ENCODE measurements around the gene FCHSD2. TPM values are rescaled to one million over a fixed set of nuclear protein-coding genes. Genes with fewer than 3 reads are reported as not detected.

FCHSD2 gene
- total RNA-seq, 1 experiment from 2014 or later: 5.7 TPM

DNA sequence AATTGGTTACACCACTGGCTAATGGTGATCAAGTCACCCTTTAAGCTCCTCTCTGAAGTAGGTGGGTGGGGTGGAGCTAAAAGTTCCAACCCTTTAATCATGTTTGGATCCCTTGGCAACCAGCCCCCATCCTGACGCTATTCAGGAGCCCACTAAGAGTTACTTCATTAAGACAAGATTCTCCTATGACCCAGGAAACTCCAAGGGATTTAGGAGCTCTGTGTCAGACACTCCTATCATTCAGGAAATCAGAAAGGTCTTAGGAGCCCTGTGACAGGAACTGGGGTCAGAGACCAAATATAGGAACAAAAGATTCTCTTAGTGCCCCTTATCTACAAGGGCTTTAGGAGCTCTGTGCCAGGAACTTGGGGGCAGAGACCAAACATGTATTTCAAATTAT lies 186.7 kb downstream of the FCHSD2 start:
- no peak for DNase-seq (ENCODE audit: low read depth in 1 of 2, low spot score in 2 of 2)
- H3K27me3 ChIP-seq (replicated peaks): no peaks in the 10 kb centered on the region
- H3K9me3 ChIP-seq (replicated peaks): no peaks in the 10 kb centered on the region
- H3K4me3 ChIP-seq: no peak overlapping the region
- no peaks in the 10 kb centered on the region for H3K36me3 ChIP-seq
- no peak overlapping the region for H3K27ac ChIP-seq
- H3K4me1 ChIP-seq (replicated peaks): no peaks in the 10 kb centered on the region

DNA sequence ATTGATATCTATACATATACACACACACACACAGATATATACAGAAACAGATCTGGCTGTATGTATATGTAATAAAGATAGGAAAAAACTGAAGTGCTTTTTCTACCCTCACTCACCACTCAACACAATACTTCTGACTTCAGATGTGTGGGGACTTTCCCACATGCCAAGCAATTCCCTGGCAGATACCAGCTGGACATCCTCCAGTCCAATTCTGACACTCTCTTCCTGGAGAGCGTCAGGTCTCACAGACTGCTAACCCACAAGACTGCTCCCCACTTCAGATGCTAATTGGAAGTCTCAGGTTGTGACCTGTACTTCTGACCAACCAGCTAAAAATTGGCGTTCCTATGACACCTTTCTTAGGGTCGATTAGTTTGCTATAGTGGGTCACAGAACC lies 187.3 kb downstream of the FCHSD2 start:
- Histone ChIP-seq H3K4me3 (no peak overlapping the region), H3K4me1 (replicated peaks) (no peaks in the 10 kb centered on the region), H3K27ac (no peak overlapping the region), H3K9me3 (replicated peaks) (no peaks in the 10 kb centered on the region), H3K36me3 (no peaks in the 10 kb centered on the region), H3K27me3 (replicated peaks) (no peaks in the 10 kb centered on the region)
- DNase-seq (ENCODE audit: low read depth in 1 of 2, low spot score in 2 of 2): no peak

- Histone ChIP-seq H3K4me3 (no peak overlapping the region), H3K9me3 (replicated peaks) (no peaks in the 10 kb centered on the region)
Observed at GRCh38 chr11:72953637-72954036, 188.5 kb downstream of the FCHSD2 start.

GRCh38 chr11:72951888-72952287 lies 190.2 kb downstream of the FCHSD2 start:
- no peaks in the 10 kb centered on the region for H3K4me1 ChIP-seq (replicated peaks)
- no peak for DNase-seq (ENCODE audit: low read depth in 1 of 2, low spot score in 2 of 2)
- H3K4me3 ChIP-seq: no peak overlapping the region

More at GRCh38 chr11:72953637-72954036, 188.5 kb downstream of the FCHSD2 start:
- Histone ChIP-seq H3K27ac (no peak overlapping the region), H3K27me3 (replicated peaks) (no peaks in the 10 kb centered on the region), H3K4me1 (replicated peaks) (no peaks in the 10 kb centered on the region), H3K36me3 (no peaks in the 10 kb centered on the region)
- no peak for DNase-seq (ENCODE audit: low read depth in 1 of 2, low spot score in 2 of 2)

GRCh38 chr11:72951193-72951592 lies 190.9 kb downstream of the FCHSD2 start:
- H3K27ac ChIP-seq: no peak overlapping the region
- H3K27me3 ChIP-seq (replicated peaks): no peaks in the 10 kb centered on the region
- no peaks in the 10 kb centered on the region for H3K9me3 ChIP-seq (replicated peaks)
- H3K36me3 ChIP-seq: no peaks in the 10 kb centered on the region
- no peak overlapping the region for H3K4me3 ChIP-seq
- DNase-seq (ENCODE audit: low read depth in 1 of 2, low spot score in 2 of 2): no peak
- no peaks in the 10 kb centered on the region for H3K4me1 ChIP-seq (replicated peaks)

More at GRCh38 chr11:72951888-72952287, 190.2 kb downstream of the FCHSD2 start:
- no peaks in the 10 kb centered on the region for H3K9me3 ChIP-seq (replicated peaks)
- no peaks in the 10 kb centered on the region for H3K27me3 ChIP-seq (replicated peaks)
- H3K27ac ChIP-seq: no peak overlapping the region
- no peaks in the 10 kb centered on the region for H3K36me3 ChIP-seq

DNA sequence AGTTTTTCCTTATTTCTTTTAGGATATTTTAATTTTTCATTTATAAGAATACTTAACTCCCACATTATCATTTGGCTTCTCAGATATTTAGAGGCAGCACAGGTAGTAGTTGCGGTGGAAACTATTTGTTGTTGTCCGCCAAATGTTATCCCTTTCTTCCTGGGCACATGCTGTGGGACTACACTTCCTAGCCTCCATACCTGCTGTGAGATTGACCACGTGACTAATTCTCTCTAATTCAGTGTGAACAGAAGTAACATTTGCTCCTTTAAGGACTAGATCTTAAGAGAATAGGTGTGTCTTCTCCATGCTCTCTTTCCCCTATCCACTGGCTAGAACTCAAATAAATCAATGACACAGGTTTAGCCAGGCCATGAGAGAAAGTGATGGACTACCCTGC lies 191.4 kb downstream of the FCHSD2 start:
- no peak for DNase-seq (ENCODE audit: low read depth in 1 of 2, low spot score in 2 of 2)
- Histone ChIP-seq H3K27me3 (replicated peaks) (no peaks in the 10 kb centered on the region), H3K9me3 (replicated peaks) (no peaks in the 10 kb centered on the region), H3K27ac (no peak overlapping the region), H3K4me3 (no peak overlapping the region), H3K36me3 (no peaks in the 10 kb centered on the region), H3K4me1 (replicated peaks) (no peaks in the 10 kb centered on the region)

GRCh38 chr11:72947229-72947628 lies 194.9 kb downstream of the FCHSD2 start:
- no peak overlapping the region for H3K27ac ChIP-seq
- no peaks in the 10 kb centered on the region for H3K36me3 ChIP-seq
- no peaks in the 10 kb centered on the region for H3K27me3 ChIP-seq (replicated peaks)
- DNase-seq (ENCODE audit: low read depth in 1 of 2, low spot score in 2 of 2): no peak
- H3K9me3 ChIP-seq (replicated peaks): no peaks in the 10 kb centered on the region
- H3K4me1 ChIP-seq (replicated peaks): no peaks in the 10 kb centered on the region
- H3K4me3 ChIP-seq: no peak overlapping the region

- H3K36me3 ChIP-seq: no peaks in the 10 kb centered on the region
- no peak for DNase-seq (ENCODE audit: low read depth in 1 of 2, low spot score in 2 of 2)
- no peaks in the 10 kb centered on the region for H3K9me3 ChIP-seq (replicated peaks)
- H3K27ac ChIP-seq: no peak overlapping the region
- no peak overlapping the region for H3K4me3 ChIP-seq
- H3K4me1 ChIP-seq (replicated peaks): no peaks in the 10 kb centered on the region; the same call in 1 of the 2 replicates
- no peaks in the 10 kb centered on the region for H3K27me3 ChIP-seq (replicated peaks)
Observed at GRCh38 chr11:72943664-72944063, 198.5 kb downstream of the FCHSD2 start.

DNA sequence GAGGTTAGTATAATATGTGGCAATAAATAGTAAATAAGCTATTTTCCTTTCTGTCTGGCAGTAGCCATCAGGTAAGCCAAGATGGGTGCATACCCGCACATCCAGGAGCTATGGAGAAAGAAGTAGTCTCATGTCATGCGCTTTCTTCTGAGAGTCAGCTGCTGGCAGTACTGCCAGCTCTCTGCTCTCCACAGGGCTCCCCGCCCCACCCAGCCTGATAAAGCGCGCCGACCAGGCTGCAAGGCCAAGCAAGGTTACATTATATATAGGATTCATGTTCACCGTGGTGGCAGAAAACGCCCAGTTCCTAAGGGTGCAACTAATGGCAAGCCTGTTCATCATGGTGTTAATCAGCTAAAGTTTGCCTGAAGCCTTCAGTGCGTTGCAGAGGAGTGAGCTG lies 201.7 kb downstream of the FCHSD2 start:
- no peak overlapping the region for H3K27ac ChIP-seq
- H3K4me3 ChIP-seq: no peak overlapping the region
- no peaks in the 10 kb centered on the region for H3K36me3 ChIP-seq
- H3K4me1 ChIP-seq (replicated peaks): no peaks in the 10 kb centered on the region; the same call in 1 of the 2 replicates
- no peaks in the 10 kb centered on the region for H3K9me3 ChIP-seq (replicated peaks)
- no peak for DNase-seq (ENCODE audit: low read depth in 1 of 2, low spot score in 2 of 2)
- no peaks in the 10 kb centered on the region for H3K27me3 ChIP-seq (replicated peaks)

GRCh38 chr11:72939031-72939430 lies 203.1 kb downstream of the FCHSD2 start:
- no peaks in the 10 kb centered on the region; the same call in 1 of the 2 replicates for H3K4me1 ChIP-seq (replicated peaks)
- DNase-seq (ENCODE audit: low read depth in 1 of 2, low spot score in 2 of 2): no peak
- H3K36me3 ChIP-seq: no peaks in the 10 kb centered on the region
- H3K9me3 ChIP-seq (replicated peaks): no peaks in the 10 kb centered on the region
- H3K27me3 ChIP-seq (replicated peaks): no peaks in the 10 kb centered on the region
- H3K27ac ChIP-seq: no peak overlapping the region
- H3K4me3 ChIP-seq: no peak overlapping the region

DNA sequence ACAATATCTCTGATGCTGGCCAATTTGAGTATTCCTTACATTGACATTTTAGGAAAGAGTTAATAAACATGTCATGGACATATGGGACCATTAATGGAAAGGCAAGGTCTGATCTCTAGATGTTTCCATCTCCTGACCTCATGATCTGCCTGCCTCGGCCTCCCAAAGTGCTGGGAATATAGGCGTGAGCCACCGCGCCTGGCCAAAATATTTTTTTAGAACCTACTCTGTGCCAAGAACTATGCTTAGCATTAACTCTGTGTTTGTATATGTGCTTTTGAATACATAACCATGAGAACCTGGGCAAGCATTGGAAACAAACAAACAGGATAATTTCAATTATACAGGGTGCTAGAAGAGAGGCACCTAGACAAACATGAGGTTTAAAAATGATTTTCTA lies 204.7 kb downstream of the FCHSD2 start:
- no peak for DNase-seq (ENCODE audit: low read depth in 1 of 2, low spot score in 2 of 2)
- Histone ChIP-seq H3K4me3 (no peak overlapping the region), H3K27me3 (replicated peaks) (no peaks in the 10 kb centered on the region), H3K4me1 (replicated peaks) (no peaks in the 10 kb centered on the region; the same call in 1 of the 2 replicates), H3K9me3 (replicated peaks) (no peaks in the 10 kb centered on the region), H3K27ac (no peak overlapping the region), H3K36me3 (no peaks in the 10 kb centered on the region)

DNA sequence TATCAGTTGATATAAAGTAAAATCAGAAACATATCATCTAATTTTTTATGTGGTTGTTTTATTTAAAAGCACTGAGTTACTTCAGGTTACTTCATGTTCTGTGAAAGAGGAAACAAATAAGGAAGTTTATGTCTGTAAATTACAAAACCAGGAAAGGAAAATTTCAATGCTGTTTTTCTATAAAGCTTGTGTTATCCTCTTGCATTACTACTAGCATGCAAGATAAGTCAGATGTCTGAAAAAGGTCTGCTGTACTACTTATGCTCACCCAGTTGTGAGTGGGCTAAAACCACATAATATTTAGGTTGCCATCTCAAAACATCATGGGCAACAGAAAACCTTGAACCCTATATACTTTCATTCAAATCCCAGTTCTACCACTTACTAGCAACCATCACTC lies 206.4 kb downstream of the FCHSD2 start:
- DNase-seq (ENCODE audit: low read depth in 1 of 2, low spot score in 2 of 2): no peak
- Histone ChIP-seq H3K9me3 (replicated peaks) (no peaks in the 10 kb centered on the region), H3K4me1 (replicated peaks) (no peaks in the 10 kb centered on the region; the same call in 1 of the 2 replicates), H3K27me3 (replicated peaks) (no peaks in the 10 kb centered on the region), H3K4me3 (no peak overlapping the region), H3K27ac (no peak overlapping the region), H3K36me3 (no peaks in the 10 kb centered on the region)

GRCh38 chr11:72932132-72932570 lies 210.0 kb downstream of the FCHSD2 start:
- no peak for DNase-seq (ENCODE audit: low read depth in 1 of 2, low spot score in 2 of 2)
- H3K9me3 ChIP-seq (replicated peaks): no peaks in the 10 kb centered on the region
- no peaks in the 10 kb centered on the region for H3K4me1 ChIP-seq (replicated peaks)
- H3K27ac ChIP-seq: no peak overlapping the region
- no peaks in the 10 kb centered on the region for H3K27me3 ChIP-seq (replicated peaks)
- no peaks in the 10 kb centered on the region for H3K36me3 ChIP-seq
- H3K4me3 ChIP-seq: no peak overlapping the region

DNA sequence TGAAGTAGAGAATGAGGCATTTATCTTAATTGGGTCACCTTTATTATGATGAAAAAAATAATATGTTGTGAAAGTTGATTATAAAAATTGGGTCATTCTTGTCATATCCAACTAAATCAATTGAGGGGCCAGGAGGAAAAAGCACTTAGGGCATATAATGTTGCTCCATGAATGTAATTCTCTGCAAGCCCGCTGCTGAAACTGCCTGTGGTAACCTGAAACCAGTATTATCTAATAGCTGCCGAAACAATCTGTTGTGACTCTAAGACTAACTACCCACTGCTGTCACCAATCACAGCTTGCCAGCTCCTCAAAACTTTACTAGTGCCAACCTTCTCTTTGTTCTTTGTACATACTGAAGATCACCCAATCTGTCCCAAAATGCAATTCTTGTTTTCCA lies 212.1 kb downstream of the FCHSD2 start:
- no peaks in the 10 kb centered on the region for H3K27me3 ChIP-seq (replicated peaks)
- H3K4me3 ChIP-seq: no peak overlapping the region
- DNase-seq (ENCODE audit: low read depth in 1 of 2, low spot score in 2 of 2): no peak
- H3K27ac ChIP-seq: no peak overlapping the region
- H3K9me3 ChIP-seq (replicated peaks): no peaks in the 10 kb centered on the region
- no peaks in the 10 kb centered on the region for H3K4me1 ChIP-seq (replicated peaks)
- no peaks in the 10 kb centered on the region for H3K36me3 ChIP-seq

GRCh38 chr11:72929256-72929655 lies 212.9 kb downstream of the FCHSD2 start:
- no peak for DNase-seq (ENCODE audit: low read depth in 1 of 2, low spot score in 2 of 2)
- Histone ChIP-seq H3K27ac (no peak overlapping the region), H3K36me3 (no peaks in the 10 kb centered on the region), H3K9me3 (replicated peaks) (no peaks in the 10 kb centered on the region), H3K4me3 (no peak overlapping the region), H3K4me1 (replicated peaks) (no peaks in the 10 kb centered on the region), H3K27me3 (replicated peaks) (no peaks in the 10 kb centered on the region)

Measured in SJSA1 (cell line).